Stimulated activated CD4-positive, alpha-beta T cell treated with anti-CD3 and anti-CD28 coated beads, Interleukin-2, amount 100 ng/mL, for 4 hours (primary cell): Measurements from ENCODE around the gene C2orf76.
"Not testable (repeated sequence)": the region's sequence is repeated elsewhere in the genome, so short reads cannot be mapped to it uniquely, and the experiment has no call there.

Source experiments
- DNase-seq: peaks from one replicate; pipeline ENCODE4 v3.0.0-alpha.2; 2020; ENCODE audit warnings: low read depth

Gene C2orf76

GRCh38 chr2:119366649-119367471 is at the start of gene C2orf76, which contains the start of gene DBI:
C2orf76 (minus strand) TSS chr2:119366834; CDS start chr2:119339959, 26,875 bp downstream.
DBI (plus strand) TSS chr2:119366977; CDS start chr2:119367052, 75 bp downstream.
- peak; percentile 86 for DNase-seq

- no peak for DNase-seq
These were observed 49.0 kb upstream of the C2orf76 start for GRCh38 chr2:119415630-119416029.

- no peak for DNase-seq
These were observed 48.3 kb upstream of the C2orf76 start for GRCh38 chr2:119414894-119415293.

- DNase-seq: no peak
These were observed 42.9 kb upstream of the C2orf76 start for GRCh38 chr2:119409506-119409905.

GRCh38 chr2:119408221-119408619 is 41.6 kb upstream of the C2orf76 start:
- DNase-seq: no peak

- no peak for DNase-seq
These were observed 41.0 kb upstream of the C2orf76 start for GRCh38 chr2:119407430-119408220.

- no peak for DNase-seq
These were observed 38.5 kb upstream of the C2orf76 start for GRCh38 chr2:119405151-119405550.

- not testable (repeated sequence) for DNase-seq
These were observed 37.0 kb upstream of the C2orf76 start for GRCh38 chr2:119403618-119404017.

- no peak for DNase-seq
These were observed 36.3 kb upstream of the C2orf76 start for GRCh38 chr2:119402645-119403560.

GRCh38 chr2:119402106-119402505 is 35.5 kb upstream of the C2orf76 start:
- no peak for DNase-seq

GRCh38 chr2:119397196-119397595 is 30.6 kb upstream of the C2orf76 start:
- no peak for DNase-seq

GRCh38 chr2:119393971-119394748 is 27.5 kb upstream of the C2orf76 start:
- DNase-seq: no peak

- no peak for DNase-seq
These were observed 23.1 kb upstream of the C2orf76 start for GRCh38 chr2:119389615-119390306.

GRCh38 chr2:119387381-119388129 is 20.9 kb upstream of the C2orf76 start:
- peak; percentile 27 for DNase-seq

- no peak for DNase-seq
These were observed 18.8 kb upstream of the C2orf76 start for GRCh38 chr2:119385466-119385865.

GRCh38 chr2:119384971-119385370 is 18.3 kb upstream of the C2orf76 start:
- no peak for DNase-seq

- no peak for DNase-seq
These were observed 16.9 kb upstream of the C2orf76 start for GRCh38 chr2:119383410-119384140.

GRCh38 chr2:119378566-119378965 is 11.9 kb upstream of the C2orf76 start:
- DNase-seq: no peak

- DNase-seq: no peak
These were observed 11.3 kb upstream of the C2orf76 start for GRCh38 chr2:119377993-119378345.
